ENCODE measurements around the gene CROCC.

DNA sequence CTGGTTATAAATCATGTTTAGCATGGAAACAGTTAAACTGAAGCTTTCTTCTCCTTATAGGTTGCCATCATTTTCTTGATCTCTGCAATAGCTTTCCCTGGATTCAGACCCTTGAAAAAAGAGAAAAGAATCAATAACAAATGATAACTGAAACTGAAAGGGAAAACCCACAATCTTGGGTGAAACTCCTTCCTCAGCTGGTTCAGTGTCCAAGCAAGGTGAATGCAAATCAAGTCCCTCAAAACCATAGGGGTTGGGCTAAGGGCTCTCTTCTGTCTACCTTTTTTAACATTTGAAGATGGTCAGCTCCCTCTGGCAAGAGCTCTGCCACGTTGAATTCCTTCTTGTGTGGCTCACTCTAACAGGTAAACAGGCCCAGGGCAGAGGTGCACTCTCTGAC, 97.1 kb downstream of the CROCC start:
- TF ChIP-seq POLR2A (IDR thresholded peaks at IDR 0.05), result no peak
- TF ChIP-seq, protein P1, sequence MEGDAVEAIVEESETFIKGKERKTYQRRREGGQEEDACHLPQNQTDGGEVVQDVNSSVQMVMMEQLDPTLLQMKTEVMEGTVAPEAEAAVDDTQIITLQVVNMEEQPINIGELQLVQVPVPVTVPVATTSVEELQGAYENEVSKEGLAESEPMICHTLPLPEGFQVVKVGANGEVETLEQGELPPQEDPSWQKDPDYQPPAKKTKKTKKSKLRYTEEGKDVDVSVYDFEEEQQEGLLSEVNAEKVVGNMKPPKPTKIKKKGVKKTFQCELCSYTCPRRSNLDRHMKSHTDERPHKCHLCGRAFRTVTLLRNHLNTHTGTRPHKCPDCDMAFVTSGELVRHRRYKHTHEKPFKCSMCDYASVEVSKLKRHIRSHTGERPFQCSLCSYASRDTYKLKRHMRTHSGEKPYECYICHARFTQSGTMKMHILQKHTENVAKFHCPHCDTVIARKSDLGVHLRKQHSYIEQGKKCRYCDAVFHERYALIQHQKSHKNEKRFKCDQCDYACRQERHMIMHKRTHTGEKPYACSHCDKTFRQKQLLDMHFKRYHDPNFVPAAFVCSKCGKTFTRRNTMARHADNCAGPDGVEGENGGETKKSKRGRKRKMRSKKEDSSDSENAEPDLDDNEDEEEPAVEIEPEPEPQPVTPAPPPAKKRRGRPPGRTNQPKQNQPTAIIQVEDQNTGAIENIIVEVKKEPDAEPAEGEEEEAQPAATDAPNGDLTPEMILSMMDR (IDR thresholded peaks at IDR 0.05), result no peak

Measured in uterus (tissue), 2 donors.